ENCODE data around the gene EIF2S1. TPM values are rescaled to one million over a fixed set of nuclear protein-coding genes. Genes with fewer than 3 reads are reported as not detected.

The EIF2S1 gene
- total RNA-seq, 1 donor from 2014 or later: 143 TPM

DNA sequence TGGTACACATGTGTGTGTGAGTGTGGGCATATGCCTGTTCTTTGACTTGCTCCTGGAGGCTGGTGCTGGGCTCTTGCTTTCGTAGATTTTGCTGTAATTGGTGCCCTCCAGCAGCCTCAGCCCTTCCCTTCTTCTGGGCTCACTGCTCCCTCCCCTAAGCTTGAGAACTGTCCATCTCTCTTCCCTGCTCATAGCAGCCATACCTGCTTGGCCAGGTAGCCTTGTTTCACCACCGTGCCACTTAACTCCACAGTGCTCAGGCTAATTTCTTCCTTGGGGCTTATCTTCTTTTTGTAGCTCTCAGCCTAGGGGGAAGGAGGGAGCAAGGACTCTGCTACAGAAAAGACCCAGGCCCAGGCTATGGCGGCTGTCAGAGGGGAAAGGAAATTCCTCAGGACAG lies 32.0 kb downstream of the EIF2S1 start:
- Mint-ChIP-seq H3K27me3 (ENCODE audit: low read depth, unreplicated experiment) (peaks cover 4% of the 10 kb centered on the region), H3K9me3 (ENCODE audit: unreplicated experiment) (no peaks in the 10 kb centered on the region), H3K4me3 (ENCODE audit: unreplicated experiment) (no peak overlapping the region), H3K4me1 (ENCODE audit: low read depth, unreplicated experiment) (peaks cover 18% of the 10 kb centered on the region), H3K36me3 (ENCODE audit: low read depth, unreplicated experiment) (peaks cover 3% of the 10 kb centered on the region), H3K27ac (ENCODE audit: unreplicated experiment) (no peak overlapping the region)
- H3K79me2 ChIP-seq (ENCODE audit: insufficient read depth, low read length): no peaks in the 10 kb centered on the region
- H2AFZ ChIP-seq (ENCODE audit: low read depth, low read length): no peak overlapping the region
- H3K4me1 ChIP-seq (ENCODE audit: insufficient read depth, low read length): peaks cover 1% of the 10 kb centered on the region
- H3K9me3 ChIP-seq (ENCODE audit: insufficient read depth, low read depth, low read length): no peaks in the 10 kb centered on the region
- no peak overlapping the region for H3K27ac ChIP-seq (ENCODE audit: low read depth, low read length)
- no peak overlapping the region for H3K9ac ChIP-seq (ENCODE audit: low read length)
- DNase-seq (ENCODE audit: low read depth) (no peak), FAIRE-seq (no peak)
- no peak for TF ChIP-seq EZH2 (IDR thresholded peaks at IDR 0.05; ENCODE audit: insufficient read depth, low read length)
- no peaks in the 10 kb centered on the region for H3K27me3 ChIP-seq (ENCODE audit: insufficient read depth, low read length)
- peaks cover 3% of the 10 kb centered on the region for H3K36me3 ChIP-seq (ENCODE audit: insufficient read depth, low read length)
- H4K20me1 ChIP-seq (ENCODE audit: insufficient read depth, low read length): no peaks in the 10 kb centered on the region
- H3K4me2 ChIP-seq (ENCODE audit: low read length): no peak overlapping the region
- no peak overlapping the region for H3K4me3 ChIP-seq (ENCODE audit: insufficient read depth, low read depth, low read length)

DNA sequence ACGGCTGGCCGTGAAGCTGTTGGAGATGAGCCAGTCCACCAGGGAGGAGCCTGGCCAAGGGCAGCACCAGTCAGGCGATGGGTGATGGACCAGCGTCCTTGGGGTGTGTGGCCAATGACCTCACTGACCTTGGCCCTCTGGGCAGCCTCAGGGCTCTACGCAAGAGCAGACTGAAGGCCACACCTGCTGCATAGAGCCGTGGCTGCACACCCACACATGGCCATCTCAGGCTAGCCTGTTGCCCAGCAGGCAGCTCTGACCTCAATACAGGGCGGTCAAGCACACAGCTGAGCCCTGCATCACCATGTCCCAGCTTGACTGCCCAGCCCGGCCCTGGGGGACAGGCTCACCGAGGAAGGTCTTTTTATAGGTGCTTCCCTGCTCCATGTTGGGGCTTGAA lies 32.7 kb downstream of the EIF2S1 start:
- TF ChIP-seq, protein P1, sequence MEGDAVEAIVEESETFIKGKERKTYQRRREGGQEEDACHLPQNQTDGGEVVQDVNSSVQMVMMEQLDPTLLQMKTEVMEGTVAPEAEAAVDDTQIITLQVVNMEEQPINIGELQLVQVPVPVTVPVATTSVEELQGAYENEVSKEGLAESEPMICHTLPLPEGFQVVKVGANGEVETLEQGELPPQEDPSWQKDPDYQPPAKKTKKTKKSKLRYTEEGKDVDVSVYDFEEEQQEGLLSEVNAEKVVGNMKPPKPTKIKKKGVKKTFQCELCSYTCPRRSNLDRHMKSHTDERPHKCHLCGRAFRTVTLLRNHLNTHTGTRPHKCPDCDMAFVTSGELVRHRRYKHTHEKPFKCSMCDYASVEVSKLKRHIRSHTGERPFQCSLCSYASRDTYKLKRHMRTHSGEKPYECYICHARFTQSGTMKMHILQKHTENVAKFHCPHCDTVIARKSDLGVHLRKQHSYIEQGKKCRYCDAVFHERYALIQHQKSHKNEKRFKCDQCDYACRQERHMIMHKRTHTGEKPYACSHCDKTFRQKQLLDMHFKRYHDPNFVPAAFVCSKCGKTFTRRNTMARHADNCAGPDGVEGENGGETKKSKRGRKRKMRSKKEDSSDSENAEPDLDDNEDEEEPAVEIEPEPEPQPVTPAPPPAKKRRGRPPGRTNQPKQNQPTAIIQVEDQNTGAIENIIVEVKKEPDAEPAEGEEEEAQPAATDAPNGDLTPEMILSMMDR (IDR thresholded peaks at IDR 0.05; ENCODE audit: insufficient read depth, low read depth, low read length): no peak
- TF ChIP-seq EZH2 (IDR thresholded peaks at IDR 0.05; ENCODE audit: insufficient read depth, low read length): no peak
- H3K36me3 Mint-ChIP-seq (ENCODE audit: low read depth, unreplicated experiment): peaks cover 3% of the 10 kb centered on the region
- H3K9me3 Mint-ChIP-seq (ENCODE audit: unreplicated experiment): no peaks in the 10 kb centered on the region
- peaks cover 3% of the 10 kb centered on the region for H3K36me3 ChIP-seq (ENCODE audit: insufficient read depth, low read length)
- peaks cover 12% of the 10 kb centered on the region for H3K4me1 Mint-ChIP-seq (ENCODE audit: low read depth, unreplicated experiment)
- H3K27ac Mint-ChIP-seq (ENCODE audit: unreplicated experiment): no peak overlapping the region
- H3K4me3 Mint-ChIP-seq (ENCODE audit: unreplicated experiment): no peak overlapping the region
- DNase-seq (ENCODE audit: low read depth) (no peak), FAIRE-seq (no peak)
- H3K4me2 ChIP-seq (ENCODE audit: low read length): no peak overlapping the region
- H3K4me3 ChIP-seq (ENCODE audit: insufficient read depth, low read depth, low read length): no peak overlapping the region
- no peak overlapping the region for H2AFZ ChIP-seq (ENCODE audit: low read depth, low read length)
- H3K79me2 ChIP-seq (ENCODE audit: insufficient read depth, low read length): no peaks in the 10 kb centered on the region
- H4K20me1 ChIP-seq (ENCODE audit: insufficient read depth, low read length): no peaks in the 10 kb centered on the region
- no peaks in the 10 kb centered on the region for H3K4me1 ChIP-seq (ENCODE audit: insufficient read depth, low read length)
- H3K9me3 ChIP-seq (ENCODE audit: insufficient read depth, low read depth, low read length): no peaks in the 10 kb centered on the region
- peaks cover 4% of the 10 kb centered on the region for H3K27me3 Mint-ChIP-seq (ENCODE audit: low read depth, unreplicated experiment)
- H3K27me3 ChIP-seq (ENCODE audit: insufficient read depth, low read length): no peaks in the 10 kb centered on the region
- H3K27ac ChIP-seq (ENCODE audit: low read depth, low read length): no peak overlapping the region
- no peak overlapping the region for H3K9ac ChIP-seq (ENCODE audit: low read length)

DNA sequence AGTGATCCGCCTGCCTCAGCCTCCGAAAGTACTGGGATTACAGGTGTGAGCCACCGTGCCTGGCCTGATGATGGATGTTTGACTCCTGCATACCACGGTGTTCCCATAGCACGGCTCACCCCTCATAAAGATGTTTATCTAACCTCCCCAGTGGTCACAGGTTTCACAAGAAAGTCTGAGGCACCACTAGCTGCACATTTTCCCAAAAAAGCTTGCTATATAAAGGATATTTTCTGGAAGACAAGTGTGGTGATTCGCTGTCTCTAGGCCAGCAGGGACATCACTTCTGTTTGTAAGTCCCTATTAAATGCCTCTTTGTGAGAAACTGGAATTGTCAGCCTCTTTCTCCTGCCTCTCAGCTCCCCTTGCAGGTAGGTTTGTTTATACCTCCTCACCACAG lies 33.6 kb downstream of the EIF2S1 start:
- FAIRE-seq: no peak
- H3K9ac ChIP-seq (ENCODE audit: low read length): no peak overlapping the region
- H3K79me2 ChIP-seq (ENCODE audit: insufficient read depth, low read length): no peaks in the 10 kb centered on the region
- H3K4me3 ChIP-seq (ENCODE audit: insufficient read depth, low read depth, low read length): no peak overlapping the region
- H3K4me1 ChIP-seq (ENCODE audit: insufficient read depth, low read length): no peaks in the 10 kb centered on the region
- Mint-ChIP-seq H3K4me1 (ENCODE audit: low read depth, unreplicated experiment) (peaks cover 9% of the 10 kb centered on the region), H3K9me3 (ENCODE audit: unreplicated experiment) (no peaks in the 10 kb centered on the region), H3K27ac (ENCODE audit: unreplicated experiment) (no peak overlapping the region), H3K27me3 (ENCODE audit: low read depth, unreplicated experiment) (peaks cover 8% of the 10 kb centered on the region), H3K4me3 (ENCODE audit: unreplicated experiment) (no peak overlapping the region), H3K36me3 (ENCODE audit: low read depth, unreplicated experiment) (peaks cover 3% of the 10 kb centered on the region)
- H3K9me3 ChIP-seq (ENCODE audit: insufficient read depth, low read depth, low read length): no peaks in the 10 kb centered on the region
- H4K20me1 ChIP-seq (ENCODE audit: insufficient read depth, low read length): no peaks in the 10 kb centered on the region
- H3K4me2 ChIP-seq (ENCODE audit: low read length): no peak overlapping the region
- no peak overlapping the region for H2AFZ ChIP-seq (ENCODE audit: low read depth, low read length)
- TF ChIP-seq EZH2 (IDR thresholded peaks at IDR 0.05; ENCODE audit: insufficient read depth, low read length): no peak
- TF ChIP-seq, protein P1 (IDR thresholded peaks at IDR 0.05; ENCODE audit: insufficient read depth, low read depth, low read length): no peak
- no peak overlapping the region for H3K27ac ChIP-seq (ENCODE audit: low read depth, low read length)
- H3K36me3 ChIP-seq (ENCODE audit: insufficient read depth, low read length): no peaks in the 10 kb centered on the region
- DNase-seq (ENCODE audit: low read depth): no peak
- H3K27me3 ChIP-seq (ENCODE audit: insufficient read depth, low read length): no peaks in the 10 kb centered on the region
